ENCODE measurements around the gene FBXO2.

- TF ChIP-seq CTCF (IDR thresholded peaks at IDR 0.05; ENCODE audit: borderline replicate concordance, extremely low read depth, low read length, poor library complexity, severe bottlenecking) (no peak), EZH2 (IDR thresholded peaks at IDR 0.05; ENCODE audit: borderline replicate concordance, low read depth, low read length, severe bottlenecking) (no peak)
Observed at GRCh38 chr1:11664336-11665065, 10.3 kb upstream of the FBXO2 start.
